Activated CD4-positive, CD25-positive, alpha-beta regulatory T cell (primary cell): ENCODE measurements around the gene IPO7.
"Not testable (repeated sequence)": the region's sequence is repeated elsewhere in the genome, so short reads cannot be mapped to it uniquely, and the experiment has no call there.

Experiments
- DNase-seq, 4 experiments: peaks; one replicate each; lab custom pipeline; 2025; lab: John Stamatoyannopoulos, UW

IPO7 gene

DNA sequence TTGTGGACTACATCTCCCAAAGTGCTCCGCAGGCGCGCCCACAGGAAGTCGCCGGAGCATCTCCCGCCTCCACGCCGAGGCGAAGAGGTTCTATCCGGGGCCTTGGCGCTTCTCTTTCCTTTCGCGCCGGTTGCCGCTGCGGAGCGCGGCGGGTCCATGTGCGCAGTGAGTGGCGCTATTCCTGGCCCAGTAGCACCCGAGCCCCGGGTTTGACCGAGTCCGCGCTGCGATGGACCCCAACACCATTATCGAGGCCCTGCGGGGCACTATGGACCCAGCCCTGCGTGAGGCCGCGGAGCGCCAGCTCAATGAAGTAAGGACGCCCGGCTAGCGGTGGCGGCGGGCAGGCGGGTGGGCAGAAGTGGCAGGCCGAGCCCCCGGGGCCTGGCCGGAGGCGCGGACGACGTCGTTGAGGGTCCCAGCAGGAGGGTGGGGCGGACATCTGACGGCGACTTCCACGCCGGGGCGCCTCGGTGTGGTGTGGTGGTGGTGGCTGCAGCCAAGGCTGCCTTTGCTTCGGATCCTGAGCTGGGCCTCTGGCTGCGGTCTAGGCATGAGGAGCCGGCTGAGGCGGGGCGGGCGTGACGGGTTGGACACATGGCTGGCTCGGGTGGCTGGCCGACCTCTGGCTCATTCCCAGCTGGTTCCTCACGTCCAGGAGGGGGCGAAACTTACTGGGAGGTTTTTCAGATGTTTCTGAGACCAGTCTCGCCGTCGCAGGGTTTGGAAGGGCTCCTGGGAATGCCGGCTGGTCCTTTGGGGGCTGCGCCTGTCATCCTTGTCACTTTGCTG lies at the start of gene IPO7:
Gene IPO7 (plus strand): TSS at position 118 of the 792 bp plus-strand sequence. CDS start 112 bp downstream, at position 230.
- peak; percentile 71 to 78 (median 75) for DNase-seq

GRCh38 chr11:9341638-9342178 lies 42.7 kb upstream of the IPO7 start:
- no peak for DNase-seq

- no peak for DNase-seq
Observed at GRCh38 chr11:9344061-9344680, 40.3 kb upstream of the IPO7 start.

- no peak for DNase-seq
Observed at GRCh38 chr11:9347100-9347499, 37.4 kb upstream of the IPO7 start.

DNA sequence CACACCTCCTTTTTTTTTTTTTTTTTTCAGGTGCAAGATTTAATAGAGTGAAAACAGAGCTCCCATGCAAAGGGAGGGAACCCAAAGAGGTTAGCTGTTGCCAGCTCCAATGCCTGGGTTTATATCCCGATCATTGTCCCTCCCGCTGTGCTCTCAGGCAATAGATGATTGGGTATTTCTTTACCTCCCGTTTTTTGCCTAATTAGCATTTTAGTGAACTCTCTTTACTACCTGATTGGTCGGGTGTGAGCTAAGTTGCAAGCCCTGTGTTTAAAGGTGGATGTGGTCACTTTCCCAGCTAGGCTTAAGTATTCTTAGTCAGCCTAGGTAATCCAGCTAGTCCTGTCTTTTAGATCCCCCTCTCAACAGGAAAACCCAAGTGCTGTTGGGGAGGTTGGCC lies 36.7 kb upstream of the IPO7 start:
- not testable (repeated sequence) for DNase-seq

DNA sequence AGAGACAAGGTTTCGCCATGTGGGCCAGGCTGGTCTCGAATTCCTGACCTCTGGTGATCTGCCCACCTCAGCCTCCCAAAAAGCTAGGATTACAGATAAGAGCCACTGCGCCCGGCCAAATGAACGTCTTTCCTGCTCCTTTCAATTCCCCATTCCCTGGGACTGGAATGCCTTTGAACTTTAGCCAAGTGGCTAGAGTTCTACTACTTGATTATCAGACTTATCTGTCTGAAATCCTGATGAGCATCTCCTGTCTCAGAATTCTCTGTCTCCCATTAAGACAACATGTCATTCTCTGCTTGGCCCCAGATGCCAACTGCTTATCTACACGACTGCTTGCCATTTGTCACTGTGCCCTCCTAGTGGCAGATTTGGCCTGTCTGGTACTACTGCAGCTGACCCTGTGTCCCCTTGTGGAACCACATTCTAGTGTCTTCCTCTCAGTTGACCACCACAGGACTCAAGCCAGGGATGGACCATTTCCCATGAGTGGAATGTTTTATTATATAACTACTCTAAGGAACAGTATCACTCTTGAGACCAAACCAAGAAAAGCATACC lies 33.1 kb upstream of the IPO7 start:
- no peak for DNase-seq

- DNase-seq: no peak
Observed at GRCh38 chr11:9357041-9357440, 27.4 kb upstream of the IPO7 start.

DNA sequence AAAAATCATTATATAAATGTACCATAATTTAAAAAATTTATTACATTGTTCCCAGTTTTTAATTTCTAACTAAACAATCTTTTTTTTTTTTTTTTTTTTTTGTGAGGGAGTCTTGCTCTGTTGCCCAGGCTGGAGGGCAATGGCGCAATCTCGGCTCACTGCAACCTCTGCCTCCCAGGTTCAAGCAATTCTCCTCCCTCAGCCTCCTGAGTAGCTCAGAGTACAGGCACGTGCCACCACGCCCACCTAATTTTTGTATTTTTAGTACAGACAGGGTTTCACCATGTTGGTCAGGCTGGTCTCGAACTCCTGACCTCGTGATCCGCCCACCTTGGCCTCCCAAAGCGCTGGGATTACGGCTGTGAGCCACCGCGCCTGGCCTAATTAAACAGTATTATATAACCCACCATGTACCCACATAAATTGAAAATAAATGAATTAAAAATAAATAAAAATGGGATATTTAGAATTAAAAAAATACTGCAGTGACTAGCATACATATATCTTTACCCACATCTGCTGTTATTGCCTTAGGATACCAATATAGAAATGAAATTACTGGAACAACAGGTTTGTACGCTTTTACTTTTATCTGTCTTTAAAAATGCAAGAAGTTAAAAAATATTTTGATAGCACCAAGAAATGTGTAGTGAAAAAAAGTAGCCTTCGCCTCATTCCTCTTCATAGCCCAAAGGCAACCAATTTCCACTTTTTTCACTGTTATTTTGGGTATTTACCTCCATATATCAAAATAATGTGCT lies 23.4 kb upstream of the IPO7 start:
- DNase-seq: not testable (repeated sequence)

GRCh38 chr11:9362393-9362863 lies 22.0 kb upstream of the IPO7 start:
- DNase-seq: no peak

DNA sequence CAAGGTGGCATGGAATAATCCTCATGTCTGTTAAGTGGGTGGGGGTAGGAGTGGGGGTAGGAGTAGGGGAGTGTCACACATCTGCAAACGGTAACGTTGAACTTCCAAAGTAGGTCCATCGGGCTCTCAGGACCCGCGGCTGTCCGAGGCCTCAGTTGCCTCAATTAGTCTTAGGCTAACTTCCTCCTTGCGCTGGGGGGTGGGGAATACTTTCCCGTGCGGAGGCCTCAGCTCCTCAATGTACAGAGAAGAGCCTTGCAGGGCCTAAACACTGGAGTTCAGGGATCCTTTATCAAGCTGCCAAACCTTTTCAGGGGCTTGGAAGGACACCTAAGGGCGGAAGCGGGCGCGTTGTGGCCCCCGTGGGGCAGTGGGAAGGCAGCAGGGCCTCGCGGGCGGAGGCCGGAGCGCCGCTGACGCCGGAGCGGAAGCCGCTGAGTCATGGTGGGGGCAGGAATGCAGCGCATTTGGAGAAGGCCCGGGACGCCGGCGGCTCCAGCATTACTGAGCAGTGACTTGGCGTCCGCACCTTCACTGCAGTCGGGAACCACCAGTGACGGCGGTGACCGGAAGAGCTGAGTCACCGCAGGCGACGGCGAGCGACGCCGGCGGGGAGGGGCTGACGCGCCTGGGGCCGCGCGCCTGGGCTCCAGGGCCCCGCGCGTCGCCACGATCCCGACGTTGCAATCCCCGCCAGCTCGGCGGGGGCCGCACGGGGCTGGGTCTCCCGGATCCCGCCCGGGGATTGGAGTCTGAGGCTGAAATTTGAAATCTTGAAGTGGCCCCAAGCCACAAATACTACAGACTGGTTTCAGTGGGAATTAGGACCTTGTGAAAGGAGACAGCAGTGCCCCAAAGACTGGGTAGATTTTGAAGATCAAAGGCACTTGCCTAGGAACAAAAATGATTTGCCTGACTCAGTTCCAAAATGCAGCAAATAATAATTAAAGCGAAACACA lies 20.2 kb upstream of the IPO7 start:
- peak; percentile 56 to 63 (median 61) for DNase-seq

DNA sequence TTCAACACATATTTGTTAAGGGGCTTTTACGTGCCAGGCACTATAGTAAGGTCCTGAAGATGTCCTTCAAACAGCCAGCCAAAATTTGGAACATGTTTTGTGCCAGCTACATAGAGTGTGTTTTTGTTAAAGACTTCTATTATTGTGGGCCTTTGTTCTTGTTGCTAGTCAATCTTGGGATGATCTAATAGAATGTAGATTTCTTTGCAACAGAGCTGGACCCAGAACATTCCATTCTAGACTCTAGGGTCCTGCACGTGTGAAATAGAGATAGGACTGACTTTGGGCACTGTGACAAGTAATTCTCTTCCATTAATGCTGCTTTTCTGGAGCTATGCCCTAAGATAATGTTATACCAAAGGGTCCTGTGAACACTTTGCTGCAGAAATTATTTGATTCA lies 16.9 kb upstream of the IPO7 start:
- DNase-seq: no peak

- DNase-seq: no peak
Observed at GRCh38 chr11:9377036-9377435, 7.4 kb upstream of the IPO7 start.

GRCh38 chr11:9379041-9379440 lies 5.4 kb upstream of the IPO7 start:
- DNase-seq: no peak

DNA sequence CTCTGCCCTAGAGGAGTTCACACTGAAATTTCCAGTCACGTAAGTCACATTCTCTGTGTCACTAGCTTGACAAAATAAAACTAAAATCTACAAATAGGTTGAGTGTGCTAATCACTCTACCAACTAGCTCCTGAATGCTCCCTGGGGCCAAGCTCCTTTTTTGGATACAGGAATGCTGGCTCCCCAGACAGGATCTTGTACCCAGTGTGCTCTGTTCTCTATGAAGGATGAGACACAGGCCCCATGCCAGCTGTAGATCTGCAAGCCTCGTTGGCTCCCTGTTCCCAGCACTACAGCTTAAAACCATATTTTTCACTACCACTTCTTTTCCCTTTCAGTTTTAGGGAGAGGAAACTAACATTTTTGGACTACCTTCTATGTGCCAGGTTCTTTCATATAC lies 3.7 kb upstream of the IPO7 start:
- DNase-seq: no peak

GRCh38 chr11:9385327-9385899 lies 961 bp downstream of the IPO7 start:
- DNase-seq: no peak

- DNase-seq: no peak
Observed at GRCh38 chr11:9386086-9386485, 1.6 kb downstream of the IPO7 start.

DNA sequence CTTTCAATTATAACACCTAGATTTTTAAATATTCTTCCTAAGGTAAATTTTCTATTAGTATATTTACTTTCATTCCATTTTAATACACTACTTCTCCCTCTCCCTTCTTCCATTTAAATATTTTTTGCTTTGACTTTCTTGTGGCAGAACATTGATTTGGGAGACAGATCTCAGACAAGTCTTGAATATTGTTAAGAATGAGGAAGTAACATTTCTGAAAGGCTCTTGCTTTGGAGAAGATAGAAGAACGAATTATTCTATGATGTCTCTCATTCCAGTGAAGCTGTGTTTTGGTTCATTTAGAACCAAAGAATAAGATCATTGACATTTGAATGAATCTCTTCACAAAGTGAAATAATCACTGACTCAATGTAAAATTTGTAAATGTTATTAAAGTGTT lies 2.4 kb downstream of the IPO7 start:
- no peak for DNase-seq

DNA sequence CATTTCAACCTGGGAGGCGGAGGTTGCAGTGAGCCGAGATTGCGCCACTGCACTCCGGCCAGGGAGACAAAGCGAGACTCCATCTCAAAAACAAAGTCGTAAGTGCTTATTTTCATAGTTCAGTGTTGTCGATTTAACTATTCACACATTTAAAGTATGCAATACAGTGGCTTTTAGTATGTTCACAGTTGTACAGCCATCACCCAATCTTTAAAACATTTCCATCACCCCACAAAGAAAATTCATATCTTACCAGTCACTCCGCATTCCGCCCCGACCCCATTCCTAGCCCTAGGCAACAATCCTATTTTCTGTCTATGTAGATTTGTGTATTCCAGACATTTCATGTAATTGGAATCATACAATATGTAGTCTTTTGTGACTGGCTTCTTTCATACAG lies 11.9 kb downstream of the IPO7 start:
- no peak for DNase-seq

DNA sequence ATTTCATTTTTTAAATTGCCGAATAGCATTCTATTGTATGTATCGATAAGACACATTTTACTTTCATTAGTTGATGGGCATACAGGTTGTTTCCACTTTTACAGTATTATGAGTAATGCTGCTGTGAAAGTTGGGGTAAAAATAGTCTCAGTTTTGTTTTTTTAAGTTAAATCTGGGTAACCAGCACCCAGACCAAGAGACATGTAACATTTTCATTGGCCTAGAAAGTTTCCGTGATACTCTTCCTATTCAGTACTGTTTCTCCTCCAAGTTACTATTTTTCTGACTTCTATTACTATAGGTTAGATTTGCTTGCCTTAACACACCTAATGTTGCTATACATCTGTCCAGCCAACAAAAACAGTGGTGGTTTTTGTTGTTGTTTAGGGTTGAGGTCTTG lies 12.3 kb downstream of the IPO7 start:
- DNase-seq: no peak
